Hypothalamus (tissue), 51 donors: Measurements from ENCODE around the gene TMEM175.

Experiments
- DNase-seq, 51 donors: peaks; one replicate each; lab custom pipeline; 2025; lab: John Stamatoyannopoulos, UW

TMEM175 gene

DNA sequence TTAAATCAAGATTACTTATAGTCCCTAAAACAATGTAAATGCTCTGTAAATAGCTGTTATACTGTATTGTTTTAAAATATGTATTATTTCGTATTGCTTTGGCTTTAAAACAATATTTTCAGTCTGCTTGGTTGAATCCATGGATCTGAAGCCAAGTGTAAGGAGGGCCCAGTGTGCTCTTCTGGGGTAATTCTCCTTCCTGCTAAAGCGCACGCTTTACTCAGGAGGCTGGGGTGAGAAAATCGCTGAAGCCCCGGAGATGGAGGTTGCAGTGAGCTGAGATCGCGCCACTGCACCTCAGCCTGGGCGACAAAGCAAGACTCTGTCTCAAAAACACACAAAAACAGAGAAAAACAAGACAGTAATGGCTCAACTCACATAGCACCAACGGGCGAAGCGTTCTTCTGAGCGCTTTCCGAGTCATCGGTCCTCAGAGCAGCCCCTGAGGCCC is 54.2 kb downstream of the TMEM175 start:
- DNase-seq: peak in 1 of 51 donors; percentile 45

DNA sequence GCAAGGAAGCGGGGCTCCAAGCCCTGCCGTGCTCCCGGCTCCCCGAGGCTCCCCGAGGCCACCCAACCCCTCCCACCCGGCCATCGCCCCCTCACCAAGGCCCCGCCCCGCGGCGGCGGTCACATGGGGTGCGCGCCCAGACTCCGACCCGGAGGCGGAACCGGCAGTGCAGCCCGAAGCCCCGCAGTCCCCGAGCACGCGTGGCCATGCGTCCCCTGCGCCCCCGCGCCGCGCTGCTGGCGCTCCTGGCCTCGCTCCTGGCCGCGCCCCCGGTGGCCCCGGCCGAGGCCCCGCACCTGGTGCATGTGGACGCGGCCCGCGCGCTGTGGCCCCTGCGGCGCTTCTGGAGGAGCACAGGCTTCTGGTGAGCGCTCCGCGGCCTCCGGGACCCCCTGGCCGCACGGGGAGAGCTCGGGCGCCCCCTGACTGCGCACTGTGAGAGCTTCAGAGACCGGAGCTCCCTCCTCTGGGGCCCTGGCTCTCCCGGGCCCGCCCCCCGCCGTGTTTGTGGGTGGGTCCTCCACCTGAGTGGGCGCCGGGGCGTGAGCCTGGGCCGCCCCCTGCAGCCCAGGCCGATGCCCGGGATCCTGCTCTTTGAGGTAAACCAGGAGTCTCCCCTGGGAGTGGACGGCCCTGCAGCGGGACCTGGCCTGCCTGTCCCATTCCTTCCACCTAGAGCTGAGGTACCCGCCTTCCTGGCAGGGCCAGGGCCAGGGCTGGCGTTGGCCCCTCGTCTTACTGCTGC is 54.8 kb downstream of the TMEM175 start, which contains the start of gene IDUA:
Gene IDUA (plus strand): TSS at position 166 of the 745 bp plus-strand sequence. CDS start 41 bp downstream, at position 207.
- peak; percentile 34 to 88 (median 72) for DNase-seq

DNA sequence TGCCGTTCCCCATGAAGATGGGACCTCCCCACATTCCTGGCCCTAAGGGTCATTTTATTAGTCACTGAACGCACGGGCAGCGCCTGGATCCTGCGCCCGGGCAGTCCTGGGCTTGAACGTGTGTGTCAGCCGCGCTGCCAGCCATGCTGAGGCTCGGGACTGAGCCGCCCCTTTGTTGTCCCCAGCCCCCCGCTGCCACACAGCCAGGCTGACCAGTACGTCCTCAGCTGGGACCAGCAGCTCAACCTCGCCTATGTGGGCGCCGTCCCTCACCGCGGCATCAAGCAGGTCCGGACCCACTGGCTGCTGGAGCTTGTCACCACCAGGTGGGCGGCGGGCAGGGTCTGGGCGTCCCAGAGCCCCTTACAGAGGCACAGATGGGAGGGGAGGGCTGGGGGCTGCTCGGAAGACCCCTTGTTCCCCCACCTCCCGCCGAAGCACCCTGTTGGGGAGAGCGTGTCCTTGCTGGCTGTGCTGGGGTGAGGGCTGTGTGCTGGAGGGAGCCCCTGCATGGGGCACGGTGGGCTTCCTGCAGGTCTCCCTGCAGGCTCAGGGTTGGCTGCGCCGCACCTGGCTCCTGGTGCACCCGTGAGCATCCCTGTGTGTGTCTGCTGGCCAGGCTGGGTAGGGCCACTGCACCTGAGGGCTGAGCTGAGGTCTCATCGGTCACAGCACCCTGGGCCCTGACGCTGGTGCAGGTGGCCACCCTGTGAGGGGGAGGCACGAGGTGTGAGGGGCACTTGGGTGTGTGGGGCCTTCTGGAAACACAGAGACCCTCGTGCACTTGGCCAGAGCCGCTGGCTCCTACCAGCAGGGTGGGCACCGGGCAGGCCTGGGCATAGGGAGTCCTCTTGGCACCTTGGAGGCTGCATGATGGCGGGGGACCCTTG is 55.6 kb downstream of the TMEM175 start:
- no peak for DNase-seq

DNA sequence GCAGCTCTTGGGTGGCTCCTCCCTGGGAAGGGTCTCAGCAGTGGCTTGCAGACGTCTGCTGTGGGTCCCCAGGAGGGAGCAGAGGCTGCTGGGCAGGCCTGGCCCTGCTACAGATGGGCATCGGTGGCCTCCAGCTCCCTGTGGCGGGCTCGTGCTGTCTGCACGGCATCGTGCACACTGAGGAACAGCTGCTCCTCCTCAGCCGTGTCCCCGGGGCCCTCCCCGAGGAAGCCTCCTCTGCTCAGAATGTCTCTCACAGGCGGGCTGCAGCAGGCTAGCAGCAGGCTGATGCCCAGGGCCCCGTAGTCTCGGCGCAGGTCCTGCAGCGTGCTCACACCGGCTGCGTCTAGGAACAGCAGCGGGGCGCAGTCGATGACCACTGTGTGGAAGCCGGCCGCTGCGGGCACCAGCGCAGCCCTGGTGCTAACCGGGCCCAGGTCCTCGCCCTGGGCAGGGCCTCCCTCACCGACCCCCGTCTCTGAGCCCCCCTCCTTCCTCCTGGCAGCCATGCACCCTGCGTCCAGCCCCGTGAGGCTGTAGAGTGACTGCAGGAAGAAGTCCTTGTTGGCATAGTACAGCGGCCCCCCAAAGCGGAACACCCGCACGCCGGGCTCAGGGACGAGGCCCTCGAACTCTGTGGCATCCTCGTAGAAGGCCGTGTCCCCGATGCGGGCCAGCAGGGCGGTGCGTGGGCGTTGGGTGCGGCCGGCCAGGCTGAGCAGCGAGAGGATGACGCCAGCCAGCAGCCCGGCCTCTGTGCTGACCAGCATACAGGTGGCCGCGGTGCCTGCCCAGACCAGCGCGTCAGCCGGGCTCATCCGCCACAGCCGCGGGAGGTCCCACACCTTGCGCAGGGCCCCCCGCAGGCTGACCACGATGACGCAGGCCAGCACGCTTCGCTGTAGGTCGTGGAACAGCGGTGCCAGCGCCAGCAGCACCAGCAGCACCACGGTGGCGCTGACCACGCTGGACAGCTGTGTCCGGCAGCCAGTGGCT is 56.8 kb downstream of the TMEM175 start:
- DNase-seq: no peak

DNA sequence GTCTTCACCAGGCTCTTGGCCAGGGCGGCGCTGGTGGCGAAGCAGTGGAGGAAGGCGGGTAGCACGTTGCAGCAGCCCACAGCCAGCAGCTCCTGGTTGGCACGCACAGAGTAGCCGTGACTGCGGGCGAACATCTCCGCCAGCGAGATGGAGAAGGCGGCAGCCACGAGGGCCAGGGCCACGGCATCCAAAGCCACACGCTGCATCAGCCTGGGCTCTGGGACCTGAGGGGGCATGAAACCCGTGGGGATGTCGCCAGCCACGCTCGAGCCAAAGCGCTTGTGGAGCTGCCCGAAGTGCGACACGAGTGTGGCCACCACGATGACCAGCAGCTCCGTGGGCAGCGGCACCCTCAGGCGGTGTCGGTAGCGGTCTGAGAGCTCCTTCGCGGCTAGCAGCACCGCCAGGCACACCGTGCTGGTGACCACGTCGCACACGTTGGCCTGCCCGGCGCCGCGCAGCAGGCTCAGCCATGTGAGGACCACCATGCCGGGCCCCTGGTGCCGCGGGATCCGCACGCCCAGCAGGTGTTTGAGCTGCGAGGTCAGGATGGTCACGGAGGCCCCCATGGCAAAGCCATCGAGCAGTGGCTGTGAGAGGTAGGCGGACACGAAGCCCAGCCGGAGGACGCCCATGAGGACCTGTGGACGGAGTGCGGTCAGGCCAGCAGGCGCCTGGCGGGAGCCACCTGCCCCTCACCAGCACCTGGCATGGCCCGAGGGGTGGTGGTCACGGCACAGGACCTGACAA is 57.6 kb downstream of the TMEM175 start:
- DNase-seq: no peak

DNA sequence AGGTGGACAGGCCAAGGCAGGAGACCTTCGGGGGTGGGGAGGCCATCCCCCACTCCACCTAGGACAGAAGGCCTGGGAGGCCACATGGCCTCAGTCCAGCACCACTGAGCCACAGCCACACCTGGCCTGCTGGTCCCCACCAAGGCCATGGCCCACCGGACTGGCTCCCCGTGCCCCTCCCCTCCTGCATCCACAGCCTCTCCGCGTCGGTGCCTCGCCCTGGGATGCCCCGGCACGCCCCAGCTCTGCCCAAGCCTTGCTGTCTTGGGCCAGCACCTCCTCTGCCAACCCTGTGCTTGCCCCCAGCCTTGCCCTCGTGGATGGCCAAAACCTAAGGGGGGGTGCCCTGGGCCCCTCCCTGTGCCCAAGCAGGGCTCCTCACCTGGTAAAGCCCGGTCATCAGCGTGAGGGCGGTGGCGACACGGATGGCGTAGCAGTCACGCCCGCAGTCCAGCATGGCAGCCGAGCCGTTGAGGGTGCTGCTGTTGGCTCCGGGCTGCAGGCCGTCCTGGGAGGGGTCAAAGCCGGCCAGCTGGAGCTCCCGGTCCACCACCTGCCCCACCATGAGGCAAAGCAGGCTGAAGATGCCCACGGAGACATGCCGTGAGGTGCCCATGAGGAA is 58.6 kb downstream of the TMEM175 start:
- no peak for DNase-seq

DNA sequence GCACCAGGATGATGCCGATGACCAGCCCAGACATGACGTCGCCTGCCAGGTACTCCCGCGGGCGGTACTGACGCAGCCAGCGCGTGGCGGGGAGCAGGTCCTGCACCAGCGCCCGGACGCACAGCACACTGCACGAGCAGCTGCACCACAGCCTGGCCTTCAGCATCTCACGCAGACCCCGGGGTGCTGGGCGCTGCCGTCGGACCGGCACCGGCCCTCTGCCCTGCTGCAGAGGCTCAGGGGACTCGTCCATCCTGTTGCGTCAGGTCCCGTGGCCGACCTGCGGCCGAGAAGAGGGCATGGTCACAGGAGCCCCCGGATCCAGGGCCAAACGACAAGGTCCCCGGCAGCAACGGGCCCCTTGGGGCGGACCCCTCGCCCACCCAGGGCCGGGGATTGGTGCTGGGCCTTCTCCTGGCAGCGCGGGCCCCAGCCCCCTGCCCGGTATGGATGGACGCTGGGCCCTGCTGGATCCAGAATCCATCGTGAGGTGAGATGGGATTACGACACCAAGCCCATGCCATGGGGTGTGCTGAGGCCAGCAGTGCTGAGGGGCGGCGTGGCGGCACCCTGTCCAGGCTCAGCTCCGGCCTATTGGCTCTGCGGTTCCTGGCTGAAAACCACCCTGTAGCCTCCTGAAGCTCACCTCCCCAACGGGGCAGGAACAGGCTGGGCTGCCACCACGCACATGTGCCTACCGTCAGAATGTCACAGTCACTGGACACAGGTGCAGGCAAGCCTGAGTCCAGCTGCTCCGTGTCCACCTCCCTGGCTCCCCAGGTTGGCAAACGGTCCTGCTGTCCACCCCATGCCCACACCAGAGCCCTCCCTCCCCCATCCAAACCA is 59.4 kb downstream of the TMEM175 start:
- DNase-seq: no peak

DNA sequence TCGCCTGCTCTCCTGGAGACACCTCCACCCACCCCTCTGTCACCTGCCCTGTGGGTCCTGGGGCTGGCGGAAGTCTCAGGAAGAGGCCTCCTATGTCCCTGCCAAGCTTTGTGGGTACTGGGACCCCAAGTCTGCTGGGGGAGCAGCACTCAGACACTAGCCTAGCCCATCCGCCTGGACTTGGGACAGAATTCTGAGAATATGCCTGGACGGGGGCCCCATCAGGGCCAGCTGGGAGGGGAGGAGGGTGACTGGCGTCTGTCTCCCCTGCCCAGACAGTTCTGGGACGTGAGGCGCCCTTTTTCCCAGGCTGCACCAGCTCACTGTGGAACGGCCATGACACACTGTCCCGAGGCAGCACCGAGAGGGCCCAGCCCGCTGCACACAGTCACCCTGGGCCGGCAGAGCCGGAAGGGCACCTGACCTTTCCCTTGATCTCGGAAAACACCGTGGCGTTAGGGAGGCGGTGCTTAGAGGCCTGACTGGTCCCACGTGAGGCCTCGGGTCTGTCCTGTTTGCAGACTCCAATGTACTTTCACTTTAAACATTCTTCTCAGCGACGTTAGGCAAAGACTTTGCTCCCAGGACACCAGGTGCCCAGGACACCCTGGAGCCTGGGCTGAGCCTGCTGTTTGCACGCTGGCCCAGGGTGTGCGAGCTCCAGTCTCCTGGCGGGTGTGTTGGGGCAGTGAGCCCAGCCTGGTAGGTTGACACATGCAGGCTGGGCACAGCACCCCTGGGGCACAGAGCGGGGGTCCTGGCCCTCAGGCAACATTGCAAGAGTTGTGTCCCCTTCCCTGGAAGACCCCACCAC is 60.2 kb downstream of the TMEM175 start:
- no peak for DNase-seq

DNA sequence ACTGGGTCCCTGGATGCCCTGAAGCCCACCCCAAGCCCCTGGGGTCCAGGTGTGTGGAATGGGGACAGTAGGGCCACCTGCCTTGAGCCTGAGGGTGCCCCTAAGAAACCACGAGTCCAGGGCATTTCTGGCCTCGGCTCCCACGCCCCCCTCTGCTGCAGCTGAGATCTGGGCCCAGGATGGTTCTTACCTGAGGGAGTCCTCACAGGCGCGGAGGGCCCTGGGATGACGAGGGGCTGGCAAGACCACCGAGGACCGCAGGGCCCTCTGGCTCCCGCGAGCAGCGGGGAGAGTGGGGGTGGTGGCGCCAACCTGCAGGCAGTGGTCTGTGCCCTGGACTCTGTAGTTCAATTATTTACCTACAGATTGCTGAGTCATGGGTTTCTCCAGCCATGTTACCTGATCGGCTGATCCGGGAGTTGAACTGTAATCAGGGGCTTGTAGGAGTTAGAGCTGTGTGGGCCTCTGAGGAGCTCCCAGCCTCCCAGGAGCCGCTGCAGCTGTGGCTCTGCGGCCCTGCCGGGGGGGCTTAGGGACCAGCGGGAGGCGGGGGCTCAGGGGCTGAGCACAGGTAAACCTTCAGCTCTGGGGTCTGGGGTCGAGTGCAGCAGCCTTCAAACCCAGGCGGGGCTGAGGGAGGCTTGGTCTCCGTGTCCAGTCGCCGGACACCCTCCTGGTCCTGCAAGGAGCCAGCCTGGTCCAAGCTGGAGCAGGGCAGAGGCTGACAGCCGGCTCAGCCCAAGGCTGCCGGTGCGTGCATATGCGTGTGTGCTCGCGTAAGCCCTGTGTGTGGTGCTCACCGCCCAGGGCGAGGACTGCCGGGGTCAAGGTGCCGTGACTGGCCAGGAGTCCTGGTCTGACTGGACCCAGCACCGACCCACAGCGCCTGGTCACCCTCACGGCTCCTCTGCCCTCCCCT is 61.1 kb downstream of the TMEM175 start, which contains the start of gene SLC26A1:
Gene SLC26A1 (minus strand): TSS at position 294 of the 919 bp plus-strand sequence. CDS start 1,701 bp downstream, outside the sequence.
- no peak for DNase-seq

DNA sequence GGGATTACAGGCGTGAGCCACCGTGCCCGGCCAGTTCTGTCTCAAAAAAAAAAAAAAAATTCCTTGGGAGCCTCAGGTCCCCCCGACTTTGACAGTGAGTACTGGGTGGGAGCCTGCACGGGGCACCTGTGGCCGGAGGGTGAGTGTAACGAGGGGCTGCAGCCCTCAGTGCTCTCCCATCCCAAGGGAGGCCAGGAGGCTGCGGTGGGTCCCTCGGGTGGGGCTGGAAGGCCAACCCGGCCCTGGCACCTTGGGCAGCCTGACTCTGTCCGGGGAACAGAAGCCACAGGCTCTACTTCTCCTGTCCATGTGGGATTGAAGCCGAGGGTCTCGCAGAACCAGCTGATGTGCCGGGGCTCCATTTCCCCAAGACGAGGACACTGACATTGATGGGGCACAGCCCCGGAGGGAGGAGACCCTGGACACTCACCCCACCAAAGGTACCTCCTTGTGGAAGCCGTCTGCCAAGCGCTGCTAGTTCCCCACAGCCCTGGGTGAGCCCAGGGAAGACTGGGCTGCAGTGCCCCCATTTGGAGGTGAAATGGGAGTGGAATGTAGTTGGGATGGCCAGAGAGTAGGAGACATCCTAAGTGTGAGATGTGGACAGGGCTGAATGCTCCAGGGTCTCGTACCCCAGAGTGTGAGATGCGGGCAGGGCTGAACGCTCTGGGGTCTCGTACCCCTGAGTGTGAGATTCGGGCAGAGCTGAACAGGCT is 63.2 kb downstream of the TMEM175 start:
- DNase-seq: no peak

DNA sequence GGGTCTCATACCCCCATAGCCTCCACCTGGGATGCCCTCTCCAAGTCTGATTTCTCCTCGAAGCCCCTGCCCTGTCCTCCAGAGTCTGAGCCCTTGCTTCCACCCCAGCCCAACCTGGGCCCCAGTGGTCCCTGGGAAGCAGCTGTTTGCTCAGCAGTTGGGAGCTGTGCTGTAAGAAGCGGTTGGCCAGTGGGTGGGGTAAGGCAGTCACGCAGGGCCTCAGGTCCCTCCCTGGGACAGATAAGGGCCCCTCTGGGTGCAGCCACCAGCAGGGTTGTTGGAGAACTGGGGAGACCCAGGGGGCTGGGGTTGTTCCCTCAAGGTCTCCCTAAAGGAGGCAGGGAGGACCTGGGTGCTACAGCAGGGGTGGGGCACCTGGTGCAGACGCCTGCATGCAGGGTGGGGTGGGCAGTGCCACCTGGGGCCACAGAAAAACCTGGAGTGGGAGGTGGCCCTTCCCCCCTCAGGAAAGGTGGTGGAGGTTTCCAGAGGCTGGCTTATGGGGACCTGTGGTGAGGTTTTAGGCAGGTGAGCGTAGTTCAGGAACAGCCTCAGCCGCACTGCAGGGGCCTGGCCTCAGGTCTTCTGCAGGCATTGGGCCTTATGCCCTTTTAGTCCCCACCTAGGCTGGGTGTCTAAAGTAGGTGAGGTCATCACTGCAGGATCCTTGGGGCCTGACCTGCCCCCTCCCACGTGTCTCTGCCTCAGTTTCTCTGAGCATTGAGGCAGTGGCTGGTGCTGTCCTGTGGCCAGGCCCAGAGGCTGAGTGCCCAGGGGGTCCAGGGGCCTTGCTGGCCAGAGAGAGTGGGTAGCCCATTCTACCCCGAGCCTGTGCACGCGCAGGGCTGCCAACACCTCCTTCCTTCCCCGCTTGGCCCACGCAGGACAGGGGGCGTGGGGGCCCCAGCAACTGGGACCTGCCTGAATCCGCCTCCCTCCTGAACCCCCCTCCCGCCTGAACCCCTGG is 64.1 kb downstream of the TMEM175 start:
- DNase-seq: no peak

DNA sequence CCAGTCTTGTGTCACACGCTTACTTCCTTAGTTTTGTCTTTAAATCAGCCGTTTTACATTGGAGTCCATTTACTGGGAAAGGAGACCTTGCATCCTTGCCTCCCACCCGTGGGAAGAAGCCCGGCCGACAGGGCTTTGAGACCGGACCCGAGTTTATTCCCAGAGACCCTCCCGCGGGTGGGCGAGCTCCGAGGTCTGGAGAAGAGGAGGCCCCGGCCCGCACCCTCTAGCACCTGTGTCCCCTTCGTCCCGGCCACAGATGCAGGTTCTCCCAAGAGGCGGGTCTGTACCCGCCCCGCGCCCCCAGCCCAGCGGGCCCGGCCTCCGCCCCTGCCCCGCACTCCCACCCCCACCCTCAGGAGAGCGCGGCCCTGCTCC is 64.7 kb downstream of the TMEM175 start:
- no peak for DNase-seq

DNA sequence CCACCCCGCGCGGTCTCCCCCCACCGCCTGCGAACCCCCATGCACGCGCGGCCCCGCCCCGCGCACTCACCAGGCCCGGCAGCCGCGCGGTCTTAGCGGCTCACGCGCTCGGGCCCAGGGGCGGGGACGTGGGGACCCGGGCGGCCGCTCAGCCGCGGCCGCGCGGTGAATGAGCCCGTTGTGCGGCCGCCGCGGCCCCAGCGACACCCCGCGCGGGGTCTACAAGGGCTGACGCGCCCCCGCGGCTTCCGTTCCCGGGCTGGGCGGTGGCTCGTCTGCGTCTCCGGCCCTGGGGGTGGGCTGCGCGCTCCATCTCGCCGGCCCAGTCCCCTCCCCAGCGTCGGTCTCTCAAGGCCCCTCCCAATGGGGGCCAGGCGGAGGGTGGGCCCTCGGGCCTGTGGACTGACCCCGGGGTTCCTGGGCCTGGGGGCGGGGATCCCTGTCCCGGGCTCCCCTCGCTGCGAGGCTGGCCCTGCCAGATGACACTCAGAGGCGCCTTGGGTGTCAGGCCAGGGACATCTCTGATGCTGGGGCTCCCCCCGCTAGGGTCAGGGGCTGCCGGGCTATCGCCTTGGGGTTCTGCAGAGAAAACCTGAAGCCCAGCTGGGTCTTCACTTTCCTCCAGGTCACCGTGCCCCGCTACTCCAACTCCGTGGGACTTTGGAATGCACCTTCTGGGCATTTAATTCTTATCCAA is 65.3 kb downstream of the TMEM175 start:
- peak in 17 of 51 donors; percentile 12 to 69 (median 33) for DNase-seq
